HG03442 (cell line): Measurements from ENCODE around the gene ATP1A2.

Source experiments
- ATAC-seq: cut with Tn5 transposase; IDR thresholded peaks from one replicate; pipeline ENCODE4 v1.9.1; 2021; ENCODE audit warnings: mild to moderate bottlenecking, moderate library complexity; ENCODE audit not compliant: unreplicated experiment

Gene ATP1A2

DNA sequence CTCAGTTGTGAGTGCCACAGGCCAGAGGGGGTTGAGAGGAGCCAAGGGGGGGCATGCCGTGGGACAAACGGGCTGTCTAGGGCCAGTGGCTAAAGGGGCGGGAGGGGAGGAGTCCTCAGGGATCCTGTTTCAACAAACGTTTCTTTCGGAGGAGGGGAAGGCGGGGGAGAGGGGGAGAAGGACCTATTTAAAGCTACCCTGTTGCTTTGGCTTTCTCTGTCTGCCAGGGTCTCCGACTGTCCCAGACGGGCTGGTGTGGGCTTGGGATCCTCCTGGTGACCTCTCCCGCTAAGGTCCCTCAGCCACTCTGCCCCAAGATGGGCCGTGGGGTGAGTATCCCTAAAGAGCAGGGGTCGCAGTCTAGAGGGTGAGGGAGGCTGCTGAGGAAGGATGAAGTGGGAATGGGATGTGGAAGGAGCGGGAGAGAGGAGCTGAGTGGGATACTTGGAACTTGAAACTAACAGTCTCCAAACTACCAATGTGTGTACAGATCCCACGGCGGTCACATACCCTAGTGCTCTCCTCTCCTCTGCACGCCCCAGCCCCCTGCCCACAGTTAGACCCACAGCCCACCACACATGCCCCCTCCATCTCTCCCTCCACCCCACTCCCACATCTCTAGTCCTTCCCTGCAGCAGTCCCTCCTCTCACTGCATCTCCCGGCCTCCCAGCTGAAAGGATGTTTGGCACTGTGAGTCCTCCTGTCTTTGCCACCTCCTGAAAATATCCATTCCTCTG lies at the start of gene ATP1A2:
Gene ATP1A2 (plus strand): TSS at position 215 of the 738 bp plus-strand sequence. CDS start 103 bp downstream, at position 318.
- ATAC-seq = no peak

DNA sequence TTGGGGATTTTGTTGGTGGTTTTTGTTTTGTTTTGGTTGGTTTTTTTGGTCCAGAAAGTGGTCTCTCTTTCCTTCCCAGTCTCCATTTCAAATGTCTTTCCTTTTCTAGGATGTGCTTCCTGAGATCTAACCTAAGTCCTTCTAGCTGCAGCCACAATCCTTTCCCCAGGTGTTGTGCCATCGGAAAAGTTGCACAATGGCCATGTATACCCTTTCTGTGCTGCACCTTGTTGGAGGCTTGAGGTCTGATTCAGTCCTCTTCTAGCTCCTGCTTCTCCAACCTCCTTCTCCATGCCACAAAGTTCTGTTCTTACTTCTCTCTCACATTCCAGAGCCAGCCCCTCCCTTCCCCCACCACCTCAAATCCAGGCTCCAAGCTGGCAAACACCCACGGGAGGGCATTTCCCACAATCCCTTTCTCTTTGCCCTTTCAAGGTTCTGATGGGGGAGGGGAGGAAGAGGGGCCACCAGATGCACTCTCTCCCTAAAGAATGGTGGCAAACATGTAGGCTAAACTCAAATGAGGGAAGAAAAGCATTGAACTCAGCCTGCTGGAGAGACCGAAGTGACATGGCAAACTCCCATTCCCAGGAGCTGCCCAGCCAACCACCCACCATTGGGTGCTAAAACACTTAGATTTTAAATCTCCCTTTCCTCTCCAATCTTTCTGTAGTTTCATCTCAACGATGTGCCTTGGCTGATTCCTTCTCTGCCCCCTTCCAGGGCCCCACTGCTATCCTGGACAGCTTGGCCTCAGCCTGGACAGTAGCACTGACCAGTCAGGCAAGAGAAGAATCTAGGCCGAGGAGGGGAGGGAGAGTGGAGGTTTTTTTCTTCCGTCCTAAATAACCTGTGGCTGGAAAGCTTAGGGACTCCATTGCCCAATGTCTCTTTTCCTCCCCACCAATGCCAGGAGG lies 48.5 kb upstream of the ATP1A2 start:
- no peak for ATAC-seq

DNA sequence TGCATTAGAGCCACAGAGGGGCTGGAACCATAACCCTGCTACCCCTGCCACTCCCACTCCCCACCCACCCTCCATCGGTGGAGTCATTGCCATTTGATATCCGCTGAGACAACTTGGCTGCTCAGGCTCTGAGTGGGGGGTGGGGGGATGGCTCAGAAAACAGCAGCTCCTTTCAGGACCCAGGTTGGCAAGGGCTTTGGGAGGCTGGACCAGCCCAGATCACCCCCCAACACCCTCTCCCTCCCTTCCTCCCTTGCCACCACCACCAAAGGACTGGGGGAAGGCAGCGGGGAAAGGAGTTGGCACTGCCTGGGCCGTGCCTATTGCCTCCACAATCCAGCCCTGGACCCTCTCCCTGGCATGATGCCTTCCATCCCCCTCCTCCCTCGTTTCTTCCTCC lies 47.3 kb upstream of the ATP1A2 start:
- no peak for ATAC-seq

DNA sequence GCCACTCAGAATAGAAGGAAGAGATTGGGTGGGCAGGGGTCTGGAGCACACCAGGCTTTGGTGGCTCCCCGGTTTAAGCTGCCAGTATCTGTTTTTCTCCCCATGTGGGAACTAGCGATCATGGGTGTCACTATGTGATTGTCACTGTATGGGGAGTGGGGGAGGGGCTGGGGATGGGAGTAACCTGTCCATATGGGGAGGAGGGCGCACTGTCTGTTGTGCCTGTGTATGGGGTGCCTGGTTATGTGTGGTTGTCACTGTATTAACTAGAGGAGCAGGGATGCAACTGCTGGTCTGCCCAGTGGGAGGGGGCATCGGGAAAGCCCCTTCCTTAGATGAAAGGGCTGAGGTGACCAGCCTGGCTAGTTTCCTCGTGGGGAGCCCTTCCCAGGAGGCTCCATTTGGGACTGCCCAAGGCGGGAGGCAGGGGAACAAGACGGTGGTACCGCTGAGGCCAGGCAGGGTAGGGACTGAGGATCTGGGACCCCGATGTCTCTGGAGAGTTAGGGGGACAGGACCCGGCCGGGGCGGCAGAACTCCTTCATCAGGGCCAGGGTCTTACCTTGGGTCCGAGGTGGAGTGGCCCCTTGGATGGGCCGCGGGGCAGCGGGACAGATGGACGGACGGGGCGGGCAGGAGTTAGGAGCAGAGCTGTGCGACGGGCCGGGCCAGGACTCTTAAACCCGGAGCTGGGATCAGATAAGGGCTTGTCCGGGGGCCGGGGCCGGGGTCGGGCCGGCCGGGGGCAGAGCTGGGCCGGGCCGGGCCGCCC lies 45.9 kb upstream of the ATP1A2 start, which contains the start of gene KCNJ10:
Gene KCNJ10 (minus strand): TSS at position 701 of the 772 bp plus-strand sequence. CDS start 27,628 bp downstream, outside the sequence.
- ATAC-seq = no peak

DNA sequence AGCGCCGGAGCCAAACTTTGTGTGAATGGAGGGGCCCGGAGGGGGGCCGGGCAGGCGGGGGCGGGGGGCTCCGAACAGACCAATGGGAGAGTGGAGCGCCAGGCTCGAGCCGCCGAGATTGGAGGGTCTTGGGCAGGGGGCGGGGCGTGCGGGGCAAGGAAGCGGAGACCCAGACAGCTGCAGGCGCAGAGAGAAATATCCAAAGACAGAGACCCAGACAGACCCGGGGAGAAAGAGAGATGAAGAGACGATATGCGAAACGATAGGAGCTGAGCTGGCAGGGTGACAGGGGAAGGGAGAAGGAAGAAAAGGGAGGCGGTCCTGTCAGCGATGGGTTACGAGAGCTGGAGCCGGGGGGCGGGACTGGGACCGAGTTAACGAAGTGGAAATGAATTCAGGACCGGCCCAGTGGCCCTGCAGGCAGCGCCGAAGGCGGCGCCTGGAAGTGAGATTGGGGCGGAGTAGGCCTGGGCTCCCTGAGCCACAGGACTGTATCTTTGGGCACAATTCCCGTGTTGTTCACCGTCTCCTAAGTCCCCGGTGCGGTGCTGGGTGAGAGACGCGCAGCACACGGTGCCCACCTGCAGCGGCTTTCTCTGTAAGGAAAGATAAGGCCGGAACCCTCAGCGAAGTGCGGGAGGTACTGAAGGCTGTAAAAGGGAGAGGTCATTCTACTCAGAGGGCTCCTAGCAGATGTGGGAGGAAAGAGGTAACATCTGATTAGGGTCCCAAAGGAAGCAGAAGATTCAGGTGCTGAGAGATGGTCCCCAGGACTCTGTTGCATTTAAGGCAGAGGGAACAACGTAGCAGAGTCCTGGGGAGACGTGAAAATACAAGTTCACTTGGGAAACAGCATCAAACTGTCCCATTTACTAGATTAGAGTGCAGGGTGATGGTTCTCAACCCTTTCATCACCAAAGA lies 45.1 kb upstream of the ATP1A2 start:
- no peak for ATAC-seq

DNA sequence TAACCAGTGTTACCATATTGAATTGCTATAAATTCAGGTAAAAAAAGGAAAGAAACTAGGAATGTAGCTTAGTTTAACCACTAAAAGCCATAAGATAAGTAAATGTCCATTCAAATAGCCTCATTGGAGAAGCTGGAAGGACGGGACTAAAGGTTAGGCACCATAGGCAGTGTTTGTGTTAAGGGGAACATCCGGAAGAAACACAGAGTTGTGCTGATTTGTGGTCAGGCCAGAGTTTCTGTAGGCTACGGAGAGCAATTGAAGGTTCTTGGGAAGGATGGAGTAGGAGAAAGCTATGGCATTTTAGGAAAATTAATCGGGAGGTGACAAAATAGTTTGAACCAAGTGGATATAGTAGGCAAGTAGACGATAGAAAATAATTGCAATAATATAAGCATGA lies 44.3 kb upstream of the ATP1A2 start:
- ATAC-seq = no peak

DNA sequence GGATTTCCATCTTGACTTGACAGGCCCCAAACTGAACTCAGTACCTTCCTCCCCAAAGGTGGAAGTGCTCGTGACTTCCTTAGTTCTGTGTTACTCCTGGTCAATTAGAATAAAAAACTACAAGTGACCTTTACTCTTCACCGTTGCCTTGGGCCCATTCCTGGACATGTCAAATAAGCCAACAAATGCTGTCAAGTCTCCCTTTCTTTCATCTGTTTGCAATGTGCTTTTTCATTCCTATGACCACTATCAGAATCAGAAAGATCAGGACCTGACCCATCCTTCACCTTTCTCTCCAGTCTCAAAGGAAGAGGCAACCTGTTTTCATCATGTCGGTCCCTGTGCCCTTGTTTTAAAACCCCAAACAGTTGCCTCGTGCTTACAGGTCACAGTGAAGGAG lies 40.7 kb upstream of the ATP1A2 start:
- no peak for ATAC-seq

DNA sequence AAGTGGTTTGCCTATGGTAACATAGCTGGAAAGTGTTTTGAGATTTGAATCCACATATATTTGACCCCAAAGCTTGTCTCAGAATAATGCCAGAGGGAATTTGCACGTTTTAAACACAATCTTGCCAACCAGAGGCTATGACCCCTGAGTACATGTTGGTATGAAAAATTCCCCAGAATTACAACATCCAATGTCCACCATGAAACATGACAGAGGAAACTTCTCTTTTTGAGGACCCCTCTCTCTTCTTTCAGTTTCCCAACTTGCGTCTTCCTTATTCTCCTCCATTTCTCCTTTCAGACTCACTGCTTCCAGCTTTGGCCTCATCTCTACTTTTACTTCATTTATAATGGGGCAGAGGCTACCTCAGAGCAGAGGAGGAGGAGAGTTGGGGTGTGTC lies 39.7 kb upstream of the ATP1A2 start:
- no peak for ATAC-seq

DNA sequence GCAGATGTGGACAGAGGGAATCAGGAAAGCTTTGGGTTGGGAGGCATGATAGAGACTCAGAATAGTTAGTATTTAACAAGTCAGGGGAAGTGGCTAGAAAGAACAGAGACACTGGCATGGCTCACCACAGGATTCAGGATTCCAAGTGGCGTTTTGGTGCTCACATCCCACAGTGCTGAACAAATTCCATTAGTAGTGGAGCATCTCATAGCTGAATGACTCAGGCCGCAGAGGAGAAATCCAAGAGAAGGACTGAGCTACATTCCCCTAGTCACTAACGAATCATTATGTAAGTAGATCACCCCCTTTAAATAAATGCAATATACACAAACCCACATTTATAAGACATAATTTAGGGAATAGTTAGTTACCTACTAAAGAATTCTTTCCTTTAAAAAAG lies 39.3 kb upstream of the ATP1A2 start:
- ATAC-seq = no peak

DNA sequence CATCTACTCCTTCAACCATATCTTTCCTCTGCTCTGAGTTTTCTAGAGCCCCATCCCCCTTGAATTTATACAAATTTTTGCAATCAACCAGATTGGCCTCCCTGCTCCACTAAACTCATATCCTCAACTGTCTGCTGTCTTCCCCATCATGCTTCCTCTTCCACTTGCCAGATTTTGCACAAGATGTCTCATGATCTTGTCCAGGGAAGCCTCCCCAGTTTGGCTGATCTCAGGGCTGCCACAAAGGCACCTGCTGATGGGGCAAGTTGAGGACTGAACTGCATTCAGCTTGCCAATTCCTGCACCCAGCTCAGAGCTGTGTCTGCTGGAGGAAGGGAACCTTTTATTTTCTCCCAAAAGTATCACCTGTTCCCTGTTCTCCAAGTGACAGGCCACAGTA lies 38.1 kb upstream of the ATP1A2 start:
- no peak for ATAC-seq

DNA sequence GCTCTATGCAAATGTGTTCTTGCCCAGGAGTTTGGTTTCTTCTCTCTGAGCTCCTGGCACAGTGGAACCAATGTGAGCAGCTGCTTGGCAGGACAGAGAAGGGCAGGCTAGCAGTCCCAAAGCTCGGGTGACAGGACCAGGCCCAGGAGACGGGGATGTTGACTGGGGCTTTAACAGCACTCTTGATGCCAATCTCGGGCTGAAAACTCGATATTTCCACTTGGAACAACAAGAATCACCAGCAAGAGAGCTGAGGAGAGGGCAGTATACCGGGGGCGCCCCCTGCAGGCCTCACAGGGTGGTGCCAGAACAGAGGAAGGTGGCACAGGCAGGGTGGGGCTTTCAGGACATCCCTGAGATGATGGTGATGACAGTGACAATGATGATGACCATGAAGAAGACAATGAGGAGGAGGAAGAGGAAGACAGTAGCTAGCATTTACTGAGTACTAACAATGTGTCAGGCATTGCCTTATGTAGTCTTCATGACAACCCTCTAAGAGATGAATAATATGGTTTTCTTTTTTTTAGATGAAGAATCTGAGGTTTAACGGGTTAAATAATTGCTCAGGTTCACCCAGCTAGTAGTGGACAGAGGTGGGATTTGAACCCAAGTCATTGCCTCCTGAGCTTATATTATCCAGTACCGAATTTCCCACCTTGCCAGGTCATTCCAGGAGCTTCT lies 36.9 kb upstream of the ATP1A2 start:
- ATAC-seq = peak; percentile 66

DNA sequence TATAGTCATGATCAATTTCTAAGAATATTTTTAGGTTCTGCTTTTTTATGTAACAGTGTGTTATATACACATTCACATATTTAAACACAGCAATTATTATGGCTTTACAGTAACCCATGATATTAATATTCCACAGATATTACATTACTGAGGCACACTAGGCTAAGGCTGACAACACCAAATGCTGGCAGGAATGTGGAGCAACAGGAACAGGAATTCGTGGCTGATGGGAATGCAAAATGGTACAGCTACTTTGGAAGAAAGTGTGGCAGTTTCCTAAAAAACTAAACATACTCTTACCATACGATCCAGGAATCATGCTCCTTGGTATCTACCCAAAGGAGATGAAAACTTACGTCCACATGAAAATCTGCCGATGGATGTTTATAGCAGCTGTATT lies 36.1 kb upstream of the ATP1A2 start:
- no peak for ATAC-seq

DNA sequence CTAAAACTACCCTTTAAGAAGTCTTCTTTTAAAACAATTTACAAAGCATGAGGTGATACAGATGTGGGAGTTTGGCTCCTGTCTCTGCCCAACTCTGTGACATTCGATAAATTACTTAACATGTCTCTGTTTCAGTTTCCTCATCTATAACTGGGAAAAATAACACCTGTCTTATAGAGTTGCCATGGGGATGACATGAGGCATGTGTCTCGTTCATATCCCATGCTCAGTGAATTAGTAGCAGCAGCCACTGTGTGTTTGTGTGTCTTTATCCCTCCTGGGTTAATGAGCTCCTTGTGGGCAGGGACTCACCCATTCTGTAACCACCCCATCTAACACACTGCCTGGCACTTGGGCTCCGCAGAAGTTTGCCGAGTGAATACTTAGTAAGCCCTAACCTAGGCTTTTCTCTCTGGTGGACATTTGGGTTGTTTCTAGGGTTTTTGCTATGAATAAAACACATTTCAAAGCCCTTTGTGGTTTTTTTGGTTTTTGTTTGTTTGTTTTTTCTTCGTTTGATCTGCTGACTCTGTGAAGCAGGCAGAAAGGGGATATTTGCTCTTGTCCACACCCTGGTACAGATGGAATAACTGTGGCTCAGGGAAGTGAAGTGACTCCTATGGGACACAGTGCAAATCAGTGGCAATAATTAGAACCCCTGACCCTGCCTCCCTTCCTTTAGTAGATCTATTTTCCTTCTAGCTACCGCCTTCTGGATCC lies 35.0 kb upstream of the ATP1A2 start:
- ATAC-seq = no peak

DNA sequence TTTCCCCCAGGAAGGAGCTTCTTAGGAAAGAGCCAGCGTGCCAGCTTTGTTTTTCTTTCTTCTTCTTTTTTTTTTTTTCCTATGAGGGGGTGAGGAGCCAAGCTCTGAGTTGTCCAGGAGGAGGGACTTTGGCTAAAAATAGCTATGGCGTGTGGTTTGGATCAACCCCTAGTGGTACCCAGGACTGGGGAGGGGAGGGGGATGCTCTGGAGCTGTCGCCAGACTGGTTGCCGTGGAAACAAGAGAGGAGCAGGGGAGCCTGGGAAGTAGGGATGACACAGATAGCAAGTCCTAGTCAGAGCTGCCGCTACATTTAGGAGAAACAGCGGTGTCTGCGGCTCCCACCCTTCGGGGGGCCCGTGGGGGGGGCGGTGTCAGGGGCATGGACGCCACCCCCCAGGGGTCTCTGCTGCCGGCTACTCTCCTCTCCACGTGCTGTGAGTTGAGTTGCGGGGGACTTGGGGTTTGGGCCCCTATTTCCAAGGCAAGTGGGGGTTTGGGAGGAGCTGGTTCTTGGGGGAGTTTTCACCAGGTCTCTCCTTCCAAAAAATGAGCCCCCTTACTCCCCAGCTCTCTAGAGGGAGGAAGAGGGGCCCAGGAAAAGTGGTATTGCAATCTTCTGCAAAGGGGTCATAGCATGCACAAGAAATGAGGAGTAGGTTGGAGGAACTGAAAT lies 34.2 kb upstream of the ATP1A2 start, which contains the start of gene KCNJ9:
Gene KCNJ9 (plus strand): TSS at position 278 of the 676 bp plus-strand sequence. CDS start 2,493 bp downstream, outside the sequence.
- no peak for ATAC-seq

DNA sequence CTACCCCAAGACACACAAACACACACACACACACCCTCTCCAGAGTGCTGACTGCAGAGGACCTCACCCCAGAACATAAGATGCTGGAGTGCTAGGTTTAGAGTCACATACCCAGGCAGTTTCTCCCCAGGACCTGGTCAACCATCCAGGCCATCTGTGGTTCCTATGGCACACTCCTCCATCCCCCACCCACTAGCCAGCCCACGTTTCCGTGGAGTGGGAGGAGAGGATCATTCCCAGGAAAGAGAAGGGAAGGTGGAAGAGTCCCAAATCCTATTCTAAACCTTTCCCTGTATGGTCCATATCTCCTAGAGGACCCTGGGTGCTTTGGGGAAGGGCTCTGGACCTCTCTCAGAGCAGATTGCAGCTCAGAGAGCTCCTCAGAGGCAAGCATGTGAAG lies 33.1 kb upstream of the ATP1A2 start:
- ATAC-seq = no peak

DNA sequence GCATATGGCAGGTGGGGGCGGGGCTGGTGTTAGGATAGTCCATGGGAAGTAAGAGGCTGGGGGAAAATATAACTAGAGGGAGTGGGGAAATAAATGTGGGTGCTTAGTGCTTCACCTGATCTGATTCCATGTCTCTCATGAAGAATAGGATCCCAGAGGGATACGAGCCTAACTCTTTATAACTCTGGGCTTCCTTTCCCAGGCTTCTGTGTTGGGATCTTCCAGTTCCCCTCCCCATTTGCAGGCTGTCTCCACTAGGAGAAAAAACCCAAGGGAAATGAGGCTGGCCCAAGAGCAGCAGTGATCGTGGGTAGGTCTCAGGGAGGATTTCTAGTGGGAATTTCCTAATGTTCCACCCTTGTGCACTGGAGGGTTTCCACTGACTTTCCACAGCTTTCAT lies 32.6 kb upstream of the ATP1A2 start:
- no peak for ATAC-seq

DNA sequence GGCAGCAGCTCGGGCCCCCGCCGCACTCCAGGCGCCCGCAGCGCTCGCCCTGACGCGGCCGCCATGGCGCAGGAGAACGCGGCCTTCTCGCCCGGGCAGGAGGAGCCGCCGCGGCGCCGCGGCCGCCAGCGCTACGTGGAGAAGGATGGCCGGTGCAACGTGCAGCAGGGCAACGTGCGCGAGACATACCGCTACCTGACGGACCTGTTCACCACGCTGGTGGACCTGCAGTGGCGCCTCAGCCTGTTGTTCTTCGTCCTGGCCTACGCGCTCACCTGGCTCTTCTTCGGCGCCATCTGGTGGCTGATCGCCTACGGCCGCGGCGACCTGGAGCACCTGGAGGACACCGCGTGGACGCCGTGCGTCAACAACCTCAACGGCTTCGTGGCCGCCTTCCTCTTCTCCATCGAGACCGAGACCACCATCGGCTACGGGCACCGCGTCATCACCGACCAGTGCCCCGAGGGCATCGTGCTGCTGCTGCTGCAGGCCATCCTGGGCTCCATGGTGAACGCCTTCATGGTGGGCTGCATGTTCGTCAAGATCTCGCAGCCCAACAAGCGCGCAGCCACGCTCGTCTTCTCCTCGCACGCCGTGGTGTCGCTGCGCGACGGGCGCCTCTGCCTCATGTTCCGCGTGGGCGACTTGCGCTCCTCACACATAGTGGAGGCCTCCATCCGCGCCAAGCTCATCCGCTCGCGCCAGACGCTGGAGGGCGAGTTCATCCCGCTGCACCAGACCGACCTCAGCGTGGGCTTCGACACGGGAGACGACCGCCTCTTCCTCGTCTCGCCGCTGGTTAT lies 31.4 kb upstream of the ATP1A2 start:
- ATAC-seq = peak; percentile 73
